PC-9 (cell line): ENCODE data around the gene CAMTA1. TPM values are rescaled to one million over a fixed set of nuclear protein-coding genes. Genes with fewer than 3 reads are reported as not detected.

Experiments
- BruUV-seq: library from RNA; stranded (reverse); fragments of 400-500 nt; replicated peaks from 2 replicates; lab custom pipeline; 2021; lab: Mats Ljungman, UMichigan
- CTCF ChIA-PET: fragments of 300-600 bp; sonication (Branson Sonifier 250); formaldehyde crosslinking; loops from one replicate; lab custom pipeline; 2022; ENCODE audit warnings: antibody characterized with exemption; lab: Charles Lee
- POLR2A ChIA-PET: fragments of 300-600 bp; sonication (Branson Sonifier 250); formaldehyde crosslinking; loops from one replicate; lab custom pipeline; 2022; ENCODE audit warnings: antibody characterized with exemption; ENCODE audit not compliant: unreplicated experiment; lab: Charles Lee
- DNase-seq, 2 experiments: peaks; one replicate each; pipeline versions ENCODE4 v3.0.0 to v3.0.0-alpha.2; 2015 to 2022; ENCODE audit warnings: mixed read lengths in 1 of 2
- H2AFZ ChIP-seq: fragments of 200-600 bp; sonication (generic); 2 replicates; pipeline ENCODE4 v1.8.1; 2017; ENCODE audit warnings: antibody characterized with exemption
- H3F3A ChIP-seq: fragments of 200-600 bp; sonication (generic); 2 replicates; pipeline ENCODE4 v1.8.1; 2017; ENCODE audit warnings: antibody characterized with exemption, mild to moderate bottlenecking, low read depth; ENCODE audit not compliant: insufficient read depth
- H3K27ac ChIP-seq: fragments of 200-600 bp; sonication (generic); 2 replicates; pipeline ENCODE4 v1.6.1; 2016; ENCODE audit warnings: mixed run types
- H3K27me3 ChIP-seq: fragments of 200-600 bp; sonication (generic); 2 replicates; pipeline ENCODE4 v1.6.1; 2016; ENCODE audit warnings: low read depth, mixed run types; ENCODE audit not compliant: insufficient read depth
- H3K36me3 ChIP-seq: fragments of 200-600 bp; sonication (generic); 2 replicates; pipeline ENCODE4 v1.6.1; 2016; ENCODE audit warnings: low read depth, mixed run types
- H3K4me1 ChIP-seq: fragments of 200-600 bp; sonication (generic); replicated peaks from 2 replicates; pipeline ENCODE4 v1.6.1; 2016; ENCODE audit warnings: mixed run types; ENCODE audit not compliant: insufficient read depth
- H3K4me2 ChIP-seq: fragments of 200-600 bp; sonication (generic); 2 replicates; pipeline ENCODE4 v1.6.1; 2017; ENCODE audit warnings: mixed run types
- H3K4me3 ChIP-seq: fragments of 200-600 bp; sonication (generic); 2 replicates; pipeline ENCODE4 v1.6.1; 2016; ENCODE audit warnings: mixed run types
- H3K79me2 ChIP-seq: fragments of 200-600 bp; sonication (generic); 2 replicates; pipeline ENCODE4 v1.6.1; 2017; ENCODE audit warnings: low read depth, mixed run types
- H3K9me2 ChIP-seq: fragments of 200-600 bp; sonication (generic); 2 replicates; pipeline ENCODE4 v1.8.1; 2017; ENCODE audit warnings: mild to moderate bottlenecking; ENCODE audit not compliant: insufficient read depth
- H3K9me3 ChIP-seq: fragments of 200-600 bp; sonication (generic); 2 replicates; pipeline ENCODE4 v1.8.1; 2016; ENCODE audit warnings: low read depth; ENCODE audit not compliant: insufficient read depth
- H4K20me1 ChIP-seq: fragments of 200-600 bp; sonication (generic); 2 replicates; pipeline ENCODE4 v1.8.1; 2017; ENCODE audit not compliant: insufficient read depth
- EZH2 ChIP-seq: fragments of 200-600 bp; sonication (generic); IDR thresholded peaks from 2 replicates; pipeline ENCODE4 v1.8.0; 2017; ENCODE audit warnings: antibody characterized with exemption, low read depth
- intact Hi-C: fragments of 100-400 bp; cut with micrococcal nuclease; formaldehyde crosslinking; loops from one replicate; pipeline ENCODE4 v1.10.0; 2022; ENCODE audit not compliant: unreplicated experiment
- total RNA-seq: library from RNA; stranded (reverse); gene quantifications from 2 replicates; pipeline ENCODE4 v1.2.3, GENCODE V29; 2021
- TF ChIP-seq, protein P1 (sequence below): fragments of 200-600 bp; sonication (generic); conservative IDR thresholded peaks from 2 replicates; pipeline ENCODE4 v1.6.1; 2017; ENCODE audit warnings: mixed run types, antibody characterized with exemption, mild to moderate bottlenecking, moderate library complexity

Gene CAMTA1
- total RNA-seq, 1 experiment from 2014 or later, result 72.3 TPM

GRCh38 chr1:6864166-6864565 is 78.9 kb downstream of the CAMTA1 start:
- no peak overlapping the region for H3K4me2 ChIP-seq

DNA sequence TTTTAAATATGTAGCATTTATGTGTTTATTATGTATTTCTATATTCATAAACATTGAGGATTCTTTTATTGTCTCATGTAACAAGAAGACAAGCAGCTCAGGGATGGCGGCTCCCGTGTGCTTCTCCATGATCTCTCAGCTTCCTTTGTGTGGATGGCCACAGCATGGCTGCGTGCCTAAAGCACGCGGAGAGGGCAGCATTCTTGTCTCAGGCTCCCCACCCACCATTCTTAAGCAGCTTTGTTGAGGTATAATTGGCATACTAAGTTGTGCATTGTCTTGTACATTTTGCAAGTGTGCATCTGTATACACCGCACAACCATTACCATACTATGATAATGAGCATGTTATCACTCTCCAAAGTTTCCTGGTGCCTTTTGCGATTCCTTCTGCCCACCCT is 81.6 kb downstream of the CAMTA1 start:
- no peaks in the 10 kb centered on the region for H3K27me3 ChIP-seq
- H3K4me2 ChIP-seq, result no peak overlapping the region
- no peaks in the 10 kb centered on the region for H3K4me1 ChIP-seq
- H2AFZ ChIP-seq, result no peak overlapping the region
- intact Hi-C loops, result no loop called here
- DNase-seq, result no peak
- H3K9me3 ChIP-seq, result no peaks in the 10 kb centered on the region
- no peaks in the 10 kb centered on the region for H3F3A ChIP-seq
- ChIA-PET CTCF (interaction anchor here (0.6 kb wide), 1 partner anchor 1984 kb away, joined by 3 read pairs; no protein-coding TSS in a partner anchor), POLR2A (interaction anchor here (0.7 kb wide), 1 partner anchor 37 kb away, joined by 6 read pairs; no protein-coding TSS in a partner anchor)
- H3K27ac ChIP-seq, result no peak overlapping the region
- H3K36me3 ChIP-seq, result no peaks in the 10 kb centered on the region
- no peaks in the 10 kb centered on the region for H4K20me1 ChIP-seq
- no peaks in the 10 kb centered on the region for H3K79me2 ChIP-seq
- TF ChIP-seq, protein P1, sequence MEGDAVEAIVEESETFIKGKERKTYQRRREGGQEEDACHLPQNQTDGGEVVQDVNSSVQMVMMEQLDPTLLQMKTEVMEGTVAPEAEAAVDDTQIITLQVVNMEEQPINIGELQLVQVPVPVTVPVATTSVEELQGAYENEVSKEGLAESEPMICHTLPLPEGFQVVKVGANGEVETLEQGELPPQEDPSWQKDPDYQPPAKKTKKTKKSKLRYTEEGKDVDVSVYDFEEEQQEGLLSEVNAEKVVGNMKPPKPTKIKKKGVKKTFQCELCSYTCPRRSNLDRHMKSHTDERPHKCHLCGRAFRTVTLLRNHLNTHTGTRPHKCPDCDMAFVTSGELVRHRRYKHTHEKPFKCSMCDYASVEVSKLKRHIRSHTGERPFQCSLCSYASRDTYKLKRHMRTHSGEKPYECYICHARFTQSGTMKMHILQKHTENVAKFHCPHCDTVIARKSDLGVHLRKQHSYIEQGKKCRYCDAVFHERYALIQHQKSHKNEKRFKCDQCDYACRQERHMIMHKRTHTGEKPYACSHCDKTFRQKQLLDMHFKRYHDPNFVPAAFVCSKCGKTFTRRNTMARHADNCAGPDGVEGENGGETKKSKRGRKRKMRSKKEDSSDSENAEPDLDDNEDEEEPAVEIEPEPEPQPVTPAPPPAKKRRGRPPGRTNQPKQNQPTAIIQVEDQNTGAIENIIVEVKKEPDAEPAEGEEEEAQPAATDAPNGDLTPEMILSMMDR, result no peak
- TF ChIP-seq EZH2, result no peak
- H3K4me3 ChIP-seq, result no peak overlapping the region
- BruUV-seq, result no TSS peak
- H3K9me2 ChIP-seq, result no peaks in the 10 kb centered on the region

More at GRCh38 chr1:6864166-6864565, 78.9 kb downstream of the CAMTA1 start:
- peaks cover 22% of the 10 kb centered on the region for H3F3A ChIP-seq
- intact Hi-C loops, result no loop called here
- peaks cover 2% of the 10 kb centered on the region; the same call in 1 of the 2 replicates for H3K9me3 ChIP-seq
- H3K27ac ChIP-seq, result no peak overlapping the region
- no peak overlapping the region for H3K4me3 ChIP-seq
- no peaks in the 10 kb centered on the region for H3K9me2 ChIP-seq
- ChIA-PET CTCF (interaction anchor here (0.5 kb wide), 1 partner anchor 162 kb away, joined by 6 read pairs; no protein-coding TSS in a partner anchor), POLR2A (no interaction called here)
- H3K79me2 ChIP-seq, result 0 out of 2 replicates have a peak, but pooled peaks cover 4% of the 10 kb centered on the region
- no peak for DNase-seq
- H3K36me3 ChIP-seq, result no peaks in the 10 kb centered on the region
- TF ChIP-seq, protein P1, result no peak
- no peak for TF ChIP-seq EZH2
- no peaks in the 10 kb centered on the region for H4K20me1 ChIP-seq
- H2AFZ ChIP-seq, result no peak overlapping the region
- H3K4me1 ChIP-seq, result peaks cover 20% of the 10 kb centered on the region
- no TSS peak for BruUV-seq
- H3K27me3 ChIP-seq, result no peaks in the 10 kb centered on the region

DNA sequence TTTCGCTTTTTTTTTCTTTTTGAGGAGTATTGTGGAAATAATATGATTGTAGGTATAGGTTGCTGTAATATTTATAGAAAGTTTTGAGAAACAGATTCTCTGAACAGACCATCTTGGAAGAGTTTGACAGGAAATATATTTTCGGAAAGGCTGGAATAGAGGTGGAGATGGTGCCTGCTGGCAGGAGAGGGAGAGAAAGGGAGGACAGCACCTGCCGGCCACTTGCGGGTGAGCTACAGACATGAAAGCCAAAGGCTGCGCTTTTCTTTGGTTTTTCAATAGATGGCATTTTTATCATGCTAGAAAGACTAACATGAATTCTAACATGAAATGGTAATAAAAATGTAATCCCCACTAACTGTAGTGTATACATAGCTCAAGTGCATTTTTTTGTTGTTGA is 82.1 kb downstream of the CAMTA1 start:
- Histone ChIP-seq H3F3A (no peaks in the 10 kb centered on the region), H3K9me2 (no peaks in the 10 kb centered on the region), H3K27me3 (no peaks in the 10 kb centered on the region), H2AFZ (no peak overlapping the region), H4K20me1 (no peaks in the 10 kb centered on the region), H3K4me1 (no peaks in the 10 kb centered on the region), H3K4me2 (no peak overlapping the region), H3K9me3 (no peaks in the 10 kb centered on the region), H3K36me3 (no peaks in the 10 kb centered on the region), H3K27ac (no peak overlapping the region), H3K79me2 (no peaks in the 10 kb centered on the region), H3K4me3 (no peak overlapping the region)
- intact Hi-C loops, result no loop called here
- TF ChIP-seq EZH2, result no peak
- TF ChIP-seq, protein P1, result no peak
- no peak for DNase-seq
- ChIA-PET POLR2A (no interaction called here), CTCF (interaction anchor here (0.6 kb wide), 1 partner anchor 1984 kb away, joined by 3 read pairs; no protein-coding TSS in a partner anchor)
- no TSS peak for BruUV-seq
